GM06990 (cell line): Measurements from ENCODE around the gene VWF.

Experiments
- DNase-seq: peaks from one replicate; pipeline ENCODE4 v3.0.0-alpha.2; 2011; ENCODE audit not compliant: insufficient read length; ENCODE audit errors: extremely low read depth
- H3K27me3 ChIP-seq: replicated peaks from 2 replicates; pipeline ENCODE4 v1.6.0; 2011; ENCODE audit warnings: low read length; ENCODE audit not compliant: control insufficient read depth, insufficient read depth
- H3K36me3 ChIP-seq: 2 replicates; pipeline ENCODE4 v1.5.1; 2011; ENCODE audit warnings: low read length; ENCODE audit not compliant: control insufficient read depth, insufficient read depth
- H3K4me3 ChIP-seq: replicated peaks from 2 replicates; pipeline ENCODE4 v1.5.1; 2011; ENCODE audit warnings: low read depth, mild to moderate bottlenecking, control low read depth, low read length
- CTCF ChIP-seq: IDR thresholded peaks from 2 replicates; pipeline ENCODE4 v1.5.1; 2011; ENCODE audit warnings: low read length, control low read depth, mild to moderate bottlenecking, inconsistent platforms; ENCODE audit not compliant: insufficient read depth, poor library complexity, severe bottlenecking

The VWF gene

GRCh38 chr12:5965950-5966383 is 158.5 kb downstream of the VWF start:
- DNase-seq, result no peak
- peak; percentile 91 for TF ChIP-seq CTCF
- Histone ChIP-seq H3K27me3 (0 out of 2 replicates have a peak, but pooled peaks cover 2% of the 10 kb centered on the region), H3K36me3 (no peaks in the 10 kb centered on the region), H3K4me3 (no peak overlapping the region)

GRCh38 chr12:5964913-5965900 is 159.3 kb downstream of the VWF start:
- 0 out of 2 replicates have a peak, but pooled peaks cover 2% of the 10 kb centered on the region for H3K27me3 ChIP-seq
- TF ChIP-seq CTCF, result no peak
- no peaks in the 10 kb centered on the region for H3K36me3 ChIP-seq
- H3K4me3 ChIP-seq, result no peak overlapping the region
- DNase-seq, result no peak

DNA sequence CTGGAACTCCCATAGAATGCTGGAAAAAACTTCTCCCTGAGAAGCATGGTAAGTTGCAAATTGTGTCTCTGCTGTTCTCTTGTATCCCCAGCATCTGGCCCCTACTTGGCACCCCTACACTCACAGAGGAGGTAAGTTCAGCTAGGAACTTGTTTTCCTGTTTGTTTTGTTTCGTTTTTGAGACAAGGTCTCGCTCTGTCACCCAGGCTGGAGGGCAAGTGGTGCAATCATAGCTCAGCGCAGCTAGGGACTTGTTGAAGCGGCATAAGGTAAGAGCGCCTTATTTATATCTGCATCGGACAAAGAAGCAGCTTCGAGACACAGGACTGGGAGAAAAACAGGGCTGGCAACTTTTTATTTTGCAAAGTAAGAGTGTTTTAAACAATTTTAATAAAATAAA is 161.0 kb downstream of the VWF start:
- no peak for DNase-seq
- Histone ChIP-seq H3K36me3 (no peaks in the 10 kb centered on the region), H3K4me3 (no peak overlapping the region), H3K27me3 (no peaks in the 10 kb centered on the region)
- no peak for TF ChIP-seq CTCF

DNA sequence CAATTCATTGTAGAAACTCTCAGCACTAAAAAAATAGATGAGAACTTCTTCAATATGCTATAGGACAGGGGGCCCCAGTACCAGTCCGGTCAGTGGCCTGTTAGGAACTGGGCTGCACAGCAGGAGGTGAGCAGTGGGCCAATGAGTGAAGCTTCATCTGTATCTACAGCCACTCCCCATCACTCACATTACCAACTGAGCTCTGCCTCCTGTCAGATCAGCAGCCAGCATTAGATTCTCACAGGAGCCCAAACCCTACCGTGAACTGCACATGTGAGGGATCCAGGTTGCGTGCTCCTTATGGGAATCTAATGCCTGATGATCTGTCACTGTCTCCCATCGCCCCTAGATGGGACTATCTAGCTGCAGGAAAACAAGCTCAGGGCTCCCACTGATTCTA is 163.7 kb downstream of the VWF start:
- no peak for DNase-seq
- Histone ChIP-seq H3K36me3 (no peaks in the 10 kb centered on the region), H3K27me3 (no peaks in the 10 kb centered on the region), H3K4me3 (no peak overlapping the region)
- TF ChIP-seq CTCF, result no peak

- Histone ChIP-seq H3K27me3 (no peaks in the 10 kb centered on the region), H3K4me3 (no peak overlapping the region), H3K36me3 (no peaks in the 10 kb centered on the region)
- no peak for DNase-seq
- no peak for TF ChIP-seq CTCF
Observed at GRCh38 chr12:5956987-5957386, 167.5 kb downstream of the VWF start.
